CD1c-positive myeloid dendritic cell (primary cell): Measurements from ENCODE around the gene RSBN1L.
"Not testable (repeated sequence)": the region's sequence is repeated elsewhere in the genome, so short reads cannot be mapped to it uniquely, and the experiment has no call there.

Experiments
- DNase-seq: peaks from one replicate; pipeline ENCODE4 v3.0.0-alpha.2; 2016; ENCODE audit errors: extremely low spot score

Gene RSBN1L

GRCh38 chr7:77766801-77767605 is 70.7 kb downstream of the RSBN1L start:
- DNase-seq, result no peak

- DNase-seq, result no peak
Observed at GRCh38 chr7:77770316-77770715, 74.1 kb downstream of the RSBN1L start.

GRCh38 chr7:77771901-77772300 is 75.6 kb downstream of the RSBN1L start:
- DNase-seq, result no peak

- no peak for DNase-seq
Observed at GRCh38 chr7:77778535-77778934, 82.3 kb downstream of the RSBN1L start.

- DNase-seq, result no peak
Observed at GRCh38 chr7:77782383-77782782, 86.1 kb downstream of the RSBN1L start.

- no peak for DNase-seq
Observed at GRCh38 chr7:77783111-77783510, 86.9 kb downstream of the RSBN1L start.

GRCh38 chr7:77783545-77783944 is 87.3 kb downstream of the RSBN1L start:
- DNase-seq, result no peak

- DNase-seq, result not testable (repeated sequence)
Observed at GRCh38 chr7:77784426-77784825, 88.2 kb downstream of the RSBN1L start.

GRCh38 chr7:77786018-77786417 is 89.8 kb downstream of the RSBN1L start:
- no peak for DNase-seq

GRCh38 chr7:77786741-77787140 is 90.5 kb downstream of the RSBN1L start:
- DNase-seq, result no peak

GRCh38 chr7:77788327-77788902 is 92.2 kb downstream of the RSBN1L start:
- DNase-seq, result no peak

- DNase-seq, result no peak
Observed at GRCh38 chr7:77791336-77791735, 95.1 kb downstream of the RSBN1L start.

- no peak for DNase-seq
Observed at GRCh38 chr7:77791956-77792355, 95.7 kb downstream of the RSBN1L start.

- DNase-seq, result no peak
Observed at GRCh38 chr7:77794000-77794399, 97.7 kb downstream of the RSBN1L start.

- DNase-seq, result no peak
Observed at GRCh38 chr7:77796109-77796508, 99.8 kb downstream of the RSBN1L start.

- DNase-seq, result no peak
Observed at GRCh38 chr7:77796960-77797359, 100.7 kb downstream of the RSBN1L start.

- no peak for DNase-seq
Observed at GRCh38 chr7:77797734-77798393, 101.6 kb downstream of the RSBN1L start.

GRCh38 chr7:77798394-77799077 is 102.3 kb downstream of the RSBN1L start, which contains the start of the genes PHTF2 and TMEM60:
Gene PHTF2, plus strand, starts transcription at chr7:77798773.
Gene TMEM60, minus strand, starts transcription at chr7:77798434. Its CDS starts 4,061 bp downstream, at chr7:77794373.
- peak; percentile 99 for DNase-seq

- peak; percentile 62 for DNase-seq
Observed at GRCh38 chr7:77799078-77799964, 103.1 kb downstream of the RSBN1L start.

- no peak for DNase-seq
Observed at GRCh38 chr7:77800158-77800557, 103.9 kb downstream of the RSBN1L start.

- DNase-seq, result no peak
Observed at GRCh38 chr7:77800730-77801129, 104.5 kb downstream of the RSBN1L start.
